Mesendoderm (in vitro differentiated cells): Measurements from ENCODE around the gene PRDX1.
A peak's percentile ranks its signal among the peaks of the same experiment; 100 is the strongest.

Source experiments
- DNase-seq: peaks from one replicate; pipeline ENCODE4 v3.0.0; 2013
- H2AK5ac ChIP-seq: 2 replicates; pipeline ENCODE4 v1.6.1; 2013; ENCODE audit warnings: low read length, inconsistent platforms
- H2BK120ac ChIP-seq: 2 replicates; pipeline ENCODE4 v1.6.1; 2013; ENCODE audit warnings: low read depth, mild to moderate bottlenecking, low read length, moderate library complexity, mixed read lengths
- H2BK15ac ChIP-seq: replicated peaks from 2 replicates; pipeline ENCODE4 v1.6.1; 2013; ENCODE audit warnings: low read depth, mild to moderate bottlenecking, moderate library complexity
- H2BK5ac ChIP-seq: 2 replicates; pipeline ENCODE4 v1.6.1; 2013; ENCODE audit warnings: low read length, inconsistent platforms
- H3K18ac ChIP-seq: 2 replicates; pipeline ENCODE4 v1.6.1; 2013; ENCODE audit warnings: mild to moderate bottlenecking, low read length, mixed read lengths
- H3K23ac ChIP-seq: one replicate; pipeline ENCODE4 v1.6.1; 2013; ENCODE audit warnings: low read length
- H3K27ac ChIP-seq: 2 replicates; pipeline ENCODE4 v1.5.1; 2013; ENCODE audit warnings: low read depth, mild to moderate bottlenecking, inconsistent platforms, low read length, moderate library complexity
- H3K27me3 ChIP-seq: 2 replicates; pipeline ENCODE4 v1.6.1; 2013; ENCODE audit warnings: low read length, control low read depth, mild to moderate bottlenecking, inconsistent platforms; ENCODE audit not compliant: insufficient read depth, poor library complexity
- H3K36me3 ChIP-seq: 2 replicates; pipeline ENCODE4 v1.6.1; 2013; ENCODE audit warnings: low read length, inconsistent platforms; ENCODE audit not compliant: control insufficient read depth, insufficient read depth
- H3K4ac ChIP-seq: one replicate; pipeline ENCODE4 v1.6.1; 2013; ENCODE audit warnings: low read depth, mild to moderate bottlenecking, low read length, moderate library complexity
- H3K4me1 ChIP-seq: 2 replicates; pipeline ENCODE4 v1.6.1; 2013; ENCODE audit warnings: low read depth, low read length, inconsistent platforms; ENCODE audit not compliant: control insufficient read depth
- H3K4me2 ChIP-seq: 2 replicates; pipeline ENCODE4 v1.6.1; 2013; ENCODE audit warnings: low read length
- H3K4me3 ChIP-seq: 2 replicates; pipeline ENCODE4 v1.5.1; 2013; ENCODE audit warnings: mild to moderate bottlenecking, low read length
- H3K56ac ChIP-seq: one replicate; pipeline ENCODE4 v1.6.1; 2013; ENCODE audit warnings: low read length
- H3K79me1 ChIP-seq: 2 replicates; pipeline ENCODE4 v1.6.1; 2013; ENCODE audit warnings: low read length, inconsistent platforms
- H3K79me2 ChIP-seq: 2 replicates; pipeline ENCODE4 v1.6.1; 2013; ENCODE audit warnings: mild to moderate bottlenecking, low read length; ENCODE audit not compliant: control insufficient read depth, insufficient read depth
- H3K9ac ChIP-seq: 2 replicates; pipeline ENCODE4 v1.6.1; 2013; ENCODE audit warnings: low read length, inconsistent platforms
- H4K5ac ChIP-seq: one replicate; pipeline ENCODE4 v1.6.1; 2013; ENCODE audit warnings: low read length
- H4K8ac ChIP-seq: one replicate; pipeline ENCODE4 v1.6.1; 2013; ENCODE audit warnings: low read depth, mild to moderate bottlenecking, control low read depth, low read length, moderate library complexity
- WGBS: extraction: QIAGEN DNeasy Blood & Tissue Kit; methylation state at CpG from one replicate; pipeline ENCODE4 v1.1.7; 2013; ENCODE audit warnings: low lambda C conversion rate, missing lambda C conversion rate; ENCODE audit not compliant: insufficient coverage; ENCODE audit errors: extremely low coverage; 5-methylcytosine and 5-hydroxymethylcytosine counted together

PRDX1 gene

DNA sequence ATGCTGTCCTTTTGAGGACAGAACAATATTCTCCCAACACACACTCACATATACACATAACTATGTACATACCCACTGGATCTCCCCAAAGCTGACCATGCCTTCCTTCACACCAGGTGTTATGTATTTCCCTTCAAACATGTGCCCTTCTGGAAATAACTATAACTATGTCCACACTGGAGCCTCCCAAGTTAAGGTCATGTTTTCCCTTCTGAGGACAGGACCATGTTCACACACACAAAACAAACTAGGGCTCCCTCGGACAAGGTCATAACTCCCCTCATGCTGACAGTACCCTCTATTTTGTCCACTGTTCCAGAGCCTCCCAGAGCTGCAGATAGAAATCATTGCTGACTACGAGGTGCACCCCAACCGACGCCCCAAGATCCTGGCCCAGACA, 13.8 kb downstream of the PRDX1 start:
- no peaks in the 10 kb centered on the region for H3K4me1 ChIP-seq
- no peak overlapping the region for H2AK5ac ChIP-seq
- peaks cover 10% of the 10 kb centered on the region for H3K36me3 ChIP-seq
- H3K79me2 ChIP-seq = no peaks in the 10 kb centered on the region
- no peak overlapping the region for H2BK120ac ChIP-seq
- no peak overlapping the region for H3K23ac ChIP-seq
- no peak overlapping the region for H3K9ac ChIP-seq
- H3K56ac ChIP-seq = no peak overlapping the region
- no peak overlapping the region for H2BK15ac ChIP-seq
- no peak overlapping the region for H3K4me3 ChIP-seq
- no CpG with 5 or more reads among the region's 4 CpGs for WGBS
- DNase-seq = no peak
- H3K79me1 ChIP-seq = no peaks in the 10 kb centered on the region
- H2BK5ac ChIP-seq = no peak overlapping the region
- H4K8ac ChIP-seq = no peak overlapping the region
- H3K4ac ChIP-seq = no peak overlapping the region
- no peak overlapping the region for H3K4me2 ChIP-seq
- H3K27ac ChIP-seq = no peak overlapping the region
- no peaks in the 10 kb centered on the region for H3K27me3 ChIP-seq
- H4K5ac ChIP-seq = no peak overlapping the region
- no peak overlapping the region for H3K18ac ChIP-seq

DNA sequence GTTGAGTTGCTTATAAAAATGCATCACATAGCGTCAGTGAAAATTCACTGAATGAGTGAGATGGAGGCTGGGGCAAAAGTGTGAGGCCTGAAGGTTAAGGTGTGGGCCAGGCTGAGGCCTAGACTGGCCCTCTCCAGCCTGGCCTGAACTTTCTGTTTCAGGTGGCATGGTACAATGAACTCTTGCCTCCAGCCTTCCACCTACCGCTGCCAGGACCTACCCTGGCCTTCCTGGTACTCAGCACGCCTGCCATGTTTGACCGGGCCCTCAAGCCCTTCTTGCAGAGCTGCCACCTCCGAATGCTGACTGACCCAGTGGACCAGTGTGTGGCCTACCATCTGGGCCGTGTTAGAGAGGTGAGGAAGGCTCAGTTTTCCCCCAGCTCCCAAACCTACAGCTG, 14.5 kb downstream of the PRDX1 start:
- no peaks in the 10 kb centered on the region for H3K79me1 ChIP-seq
- no peak overlapping the region for H2BK120ac ChIP-seq
- H3K4me1 ChIP-seq = no peaks in the 10 kb centered on the region
- H2BK15ac ChIP-seq = no peak overlapping the region
- no peak overlapping the region for H3K4me3 ChIP-seq
- H3K27me3 ChIP-seq = no peaks in the 10 kb centered on the region
- H3K79me2 ChIP-seq = no peaks in the 10 kb centered on the region
- WGBS = no CpG with 5 or more reads among the region's 6 CpGs
- H3K4me2 ChIP-seq = no peak overlapping the region
- no peak for DNase-seq
- peaks cover 10% of the 10 kb centered on the region for H3K36me3 ChIP-seq
- H3K27ac ChIP-seq = no peak overlapping the region
- no peak overlapping the region for H2BK5ac ChIP-seq
- no peak overlapping the region for H3K9ac ChIP-seq
- no peak overlapping the region for H3K4ac ChIP-seq
- no peak overlapping the region for H4K5ac ChIP-seq
- no peak overlapping the region for H2AK5ac ChIP-seq
- H3K18ac ChIP-seq = no peak overlapping the region
- H3K23ac ChIP-seq = no peak overlapping the region
- no peak overlapping the region for H4K8ac ChIP-seq
- no peak overlapping the region for H3K56ac ChIP-seq

DNA sequence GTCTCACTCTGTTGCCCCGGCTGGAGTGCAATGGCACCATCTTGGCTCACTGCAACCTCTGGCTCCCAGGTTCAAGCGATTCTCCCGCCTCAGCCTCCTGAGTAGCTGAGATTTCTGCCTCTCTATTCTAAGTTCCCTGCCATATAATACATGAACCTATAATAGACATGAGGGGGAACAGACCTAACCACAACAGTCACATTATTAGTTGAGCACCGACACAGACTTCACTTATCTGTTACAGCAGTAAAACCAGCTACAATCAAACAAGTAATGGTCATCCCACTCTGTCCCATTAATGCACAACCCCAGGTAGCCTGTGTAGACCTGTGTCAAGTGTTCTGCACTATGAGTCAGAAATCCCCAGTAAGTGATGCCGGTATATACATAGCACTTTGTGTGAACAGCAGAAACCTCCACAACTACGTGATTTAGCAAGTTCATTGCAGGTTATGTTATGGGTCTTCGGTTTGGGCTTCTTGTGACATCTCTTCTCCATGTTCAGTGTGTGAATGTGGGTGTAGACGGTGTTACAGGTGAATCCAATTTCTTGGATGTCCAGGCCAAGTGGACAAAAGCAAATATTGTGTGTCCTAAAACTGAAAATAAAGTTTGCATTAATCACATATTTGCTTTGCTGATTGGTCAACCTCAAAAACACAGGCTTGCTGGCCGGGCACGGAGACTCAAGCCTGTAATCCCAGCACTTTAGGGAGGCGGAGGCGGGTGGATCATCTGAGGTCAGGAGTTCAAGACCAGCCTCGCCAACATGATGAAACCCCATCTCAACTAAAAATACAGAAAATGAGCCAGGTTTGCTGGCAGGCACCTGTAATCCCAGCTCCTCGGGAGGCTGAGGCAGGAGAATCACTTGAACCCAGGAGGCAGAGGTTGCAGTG, 18.0 kb downstream of the PRDX1 start:
- Histone ChIP-seq H3K27me3 (no peaks in the 10 kb centered on the region), H3K4ac (no peak overlapping the region), H4K5ac (no peak overlapping the region), H3K23ac (no peak overlapping the region), H3K36me3 (no peaks in the 10 kb centered on the region), H3K79me2 (peaks cover 1% of the 10 kb centered on the region), H2BK15ac (no peak overlapping the region), H3K4me2 (no peak overlapping the region), H4K8ac (no peak overlapping the region), H3K18ac (no peak overlapping the region), H3K4me1 (peaks cover 3% of the 10 kb centered on the region), H3K56ac (no peak overlapping the region), H3K9ac (no peak overlapping the region), H2BK120ac (no peak overlapping the region), H2BK5ac (no peak overlapping the region), H3K4me3 (no peak overlapping the region), H2AK5ac (no peak overlapping the region), H3K79me1 (peaks cover 3% of the 10 kb centered on the region), H3K27ac (no peak overlapping the region)
- no peak for DNase-seq
- WGBS = no CpG with 5 or more reads among the region's 14 CpGs

DNA sequence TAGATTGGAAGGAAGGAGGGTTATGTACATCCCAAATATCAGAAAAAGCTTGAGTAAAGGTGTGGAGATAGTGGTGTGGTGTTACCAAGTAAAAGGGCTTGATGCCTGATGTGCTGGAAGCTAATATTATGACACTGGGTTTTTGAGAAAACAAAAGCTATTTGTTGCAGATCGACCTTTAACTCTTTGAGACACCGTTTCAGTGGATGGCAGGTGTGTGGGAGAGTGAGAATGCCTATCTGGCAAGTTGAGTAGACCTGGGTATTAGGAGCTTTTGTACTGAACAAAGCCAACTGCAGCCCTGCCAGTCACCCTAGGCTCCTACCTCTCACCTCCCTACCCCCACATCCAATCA, 20.2 kb downstream of the PRDX1 start:
- Histone ChIP-seq H2BK5ac (no peak overlapping the region), H3K79me2 (peaks cover 1% of the 10 kb centered on the region), H3K27me3 (no peaks in the 10 kb centered on the region), H3K4me1 (peaks cover 3% of the 10 kb centered on the region), H3K4ac (no peak overlapping the region), H2BK15ac (no peak overlapping the region), H3K4me2 (no peak overlapping the region), H2AK5ac (no peak overlapping the region), H3K4me3 (no peak overlapping the region), H4K8ac (no peak overlapping the region), H3K9ac (peak overlapping the region; percentile 12), H3K27ac (no peak overlapping the region), H2BK120ac (no peak overlapping the region), H3K36me3 (no peaks in the 10 kb centered on the region), H3K79me1 (peaks cover 3% of the 10 kb centered on the region), H4K5ac (no peak overlapping the region), H3K18ac (no peak overlapping the region), H3K23ac (no peak overlapping the region), H3K56ac (no peak overlapping the region)
- no CpG with 5 or more reads among the region's 2 CpGs for WGBS
- no peak for DNase-seq

DNA sequence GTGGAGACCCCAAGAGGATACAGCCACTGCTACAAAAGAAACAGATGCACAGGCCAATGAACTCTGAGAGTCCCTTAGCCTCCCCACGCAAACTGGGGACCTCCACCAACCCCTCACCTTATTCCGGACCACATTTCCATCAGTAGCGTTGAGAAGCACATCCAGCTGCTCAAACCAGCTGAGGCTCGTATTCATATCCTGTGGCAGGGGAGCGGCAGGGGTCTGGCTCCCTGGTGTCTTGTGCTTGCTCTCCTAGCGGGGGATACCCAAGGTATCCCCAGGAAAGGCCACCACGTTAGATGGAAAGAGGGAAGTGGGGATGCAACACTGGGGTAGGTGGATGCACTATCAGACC, 22.3 kb downstream of the PRDX1 start:
- Histone ChIP-seq H3K23ac (no peak overlapping the region), H4K8ac (no peak overlapping the region), H3K4ac (no peak overlapping the region), H3K27ac (no peak overlapping the region), H4K5ac (no peak overlapping the region), H2BK15ac (no peak overlapping the region), H2BK120ac (no peak overlapping the region), H3K4me3 (peak overlapping the region; percentile 72), H3K4me2 (peak overlapping the region; percentile 99), H3K4me1 (peaks cover 3% of the 10 kb centered on the region), H3K18ac (no peak overlapping the region), H3K9ac (peak overlapping the region; percentile 91), H3K36me3 (no peaks in the 10 kb centered on the region), H3K79me1 (peaks cover 3% of the 10 kb centered on the region), H3K56ac (peak overlapping the region; percentile 96), H2AK5ac (no peak overlapping the region), H2BK5ac (peak overlapping the region; percentile 20), H3K79me2 (peaks cover 1% of the 10 kb centered on the region), H3K27me3 (no peaks in the 10 kb centered on the region)
- DNase-seq = peak; percentile 34
- WGBS = no CpG with 5 or more reads among the region's 7 CpGs

DNA sequence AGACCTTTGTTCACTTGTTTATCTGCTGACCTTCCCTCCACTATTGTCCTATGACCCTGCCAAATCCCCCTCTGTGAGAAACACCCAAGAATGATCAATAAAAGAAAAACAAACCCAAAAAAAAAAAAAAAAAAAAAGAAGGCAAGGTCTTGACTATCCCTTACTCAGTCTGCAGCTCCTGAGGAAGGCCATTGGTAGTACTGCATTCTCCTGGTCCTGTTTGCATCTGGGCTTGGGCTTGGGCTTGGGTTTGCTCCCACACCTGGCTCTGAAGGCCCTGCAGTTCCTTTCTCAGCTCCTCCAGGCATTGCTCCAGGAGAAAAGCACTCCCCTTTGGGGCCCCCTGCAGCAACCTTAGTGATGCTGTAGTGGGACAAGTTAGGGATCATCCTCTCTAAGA, 23.4 kb downstream of the PRDX1 start:
- Histone ChIP-seq H3K18ac (no peak overlapping the region), H3K56ac (no peak overlapping the region), H3K79me2 (peaks cover 1% of the 10 kb centered on the region), H3K4me1 (peaks cover 3% of the 10 kb centered on the region), H3K4me2 (no peak overlapping the region), H2BK5ac (no peak overlapping the region), H4K8ac (no peak overlapping the region), H4K5ac (no peak overlapping the region), H3K79me1 (peaks cover 3% of the 10 kb centered on the region), H3K23ac (no peak overlapping the region), H3K4me3 (no peak overlapping the region), H3K9ac (no peak overlapping the region), H3K4ac (no peak overlapping the region), H2BK15ac (no peak overlapping the region), H2BK120ac (no peak overlapping the region), H3K36me3 (no peaks in the 10 kb centered on the region), H3K27me3 (no peaks in the 10 kb centered on the region), H3K27ac (no peak overlapping the region), H2AK5ac (no peak overlapping the region)
- DNase-seq = no peak
